ENCODE measurements around the gene KIAA0513. TPM values are rescaled to one million over a fixed set of nuclear protein-coding genes. Genes with fewer than 3 reads are reported as not detected.
"Not testable (repeated sequence)": the region's sequence is repeated elsewhere in the genome, so short reads cannot be mapped to it uniquely, and the experiment has no call there.

Gene KIAA0513
- total RNA-seq, 4 donors from 2014 or later, result 17.7 to 52.0 (median 23.9) TPM

DNA sequence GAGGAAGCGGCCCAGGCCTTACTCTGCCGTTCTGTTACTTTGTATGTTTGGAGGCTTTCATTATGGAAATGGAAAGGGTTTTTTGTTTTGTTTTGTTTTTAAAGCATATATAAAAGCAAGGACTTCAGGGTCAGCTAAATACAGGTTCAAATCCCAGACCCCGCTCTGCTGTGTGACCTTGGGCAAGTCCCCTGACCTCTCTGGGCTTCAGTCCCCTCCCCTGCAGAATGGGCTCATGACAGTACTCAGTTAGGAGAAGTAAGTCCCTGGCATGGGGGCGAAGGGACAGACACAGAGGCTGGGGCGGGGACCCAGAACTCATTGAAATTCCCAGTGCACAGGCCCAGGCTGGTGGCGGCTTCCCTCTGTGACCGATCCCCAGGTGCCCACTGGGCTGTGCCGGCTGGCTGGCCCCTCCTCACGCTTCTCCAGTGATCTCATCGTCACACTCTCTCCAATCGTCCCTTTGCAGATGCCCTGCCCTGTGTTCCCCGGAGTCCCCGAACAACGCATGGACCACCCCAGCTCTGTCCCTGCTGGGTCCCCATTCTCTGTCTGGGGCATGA is 85.7 kb downstream of the KIAA0513 start:
- Histone ChIP-seq H3K4me3 (no peak overlapping the region), H3K27me3 (no peaks in the 10 kb centered on the region), H3K27ac (no peak overlapping the region), H3K9me3 (no peaks in the 10 kb centered on the region), H3K36me3 (no peaks in the 10 kb centered on the region), H3K4me1 (peaks cover 0 to 5% (median 3%) of the 10 kb centered on the region in 4 donors)
- TF ChIP-seq, protein P1, sequence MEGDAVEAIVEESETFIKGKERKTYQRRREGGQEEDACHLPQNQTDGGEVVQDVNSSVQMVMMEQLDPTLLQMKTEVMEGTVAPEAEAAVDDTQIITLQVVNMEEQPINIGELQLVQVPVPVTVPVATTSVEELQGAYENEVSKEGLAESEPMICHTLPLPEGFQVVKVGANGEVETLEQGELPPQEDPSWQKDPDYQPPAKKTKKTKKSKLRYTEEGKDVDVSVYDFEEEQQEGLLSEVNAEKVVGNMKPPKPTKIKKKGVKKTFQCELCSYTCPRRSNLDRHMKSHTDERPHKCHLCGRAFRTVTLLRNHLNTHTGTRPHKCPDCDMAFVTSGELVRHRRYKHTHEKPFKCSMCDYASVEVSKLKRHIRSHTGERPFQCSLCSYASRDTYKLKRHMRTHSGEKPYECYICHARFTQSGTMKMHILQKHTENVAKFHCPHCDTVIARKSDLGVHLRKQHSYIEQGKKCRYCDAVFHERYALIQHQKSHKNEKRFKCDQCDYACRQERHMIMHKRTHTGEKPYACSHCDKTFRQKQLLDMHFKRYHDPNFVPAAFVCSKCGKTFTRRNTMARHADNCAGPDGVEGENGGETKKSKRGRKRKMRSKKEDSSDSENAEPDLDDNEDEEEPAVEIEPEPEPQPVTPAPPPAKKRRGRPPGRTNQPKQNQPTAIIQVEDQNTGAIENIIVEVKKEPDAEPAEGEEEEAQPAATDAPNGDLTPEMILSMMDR (IDR thresholded peaks at IDR 0.05), result no peak
- no peak for TF ChIP-seq POLR2A (IDR thresholded peaks at IDR 0.05)
- DNase-seq, result no peak

- Histone ChIP-seq H3K4me1 (peaks cover 0 to 5% (median 3%) of the 10 kb centered on the region in 4 donors), H3K9me3 (no peaks in the 10 kb centered on the region), H3K27ac (no peak overlapping the region), H3K27me3 (no peaks in the 10 kb centered on the region), H3K4me3 (no peak overlapping the region), H3K36me3 (no peaks in the 10 kb centered on the region)
- no peak for TF ChIP-seq POLR2A (IDR thresholded peaks at IDR 0.05)
- TF ChIP-seq, protein P1 (IDR thresholded peaks at IDR 0.05), result no peak
- DNase-seq, result no peak
Measured at GRCh38 chr16:85113913-85114312, 86.3 kb downstream of the KIAA0513 start.

DNA sequence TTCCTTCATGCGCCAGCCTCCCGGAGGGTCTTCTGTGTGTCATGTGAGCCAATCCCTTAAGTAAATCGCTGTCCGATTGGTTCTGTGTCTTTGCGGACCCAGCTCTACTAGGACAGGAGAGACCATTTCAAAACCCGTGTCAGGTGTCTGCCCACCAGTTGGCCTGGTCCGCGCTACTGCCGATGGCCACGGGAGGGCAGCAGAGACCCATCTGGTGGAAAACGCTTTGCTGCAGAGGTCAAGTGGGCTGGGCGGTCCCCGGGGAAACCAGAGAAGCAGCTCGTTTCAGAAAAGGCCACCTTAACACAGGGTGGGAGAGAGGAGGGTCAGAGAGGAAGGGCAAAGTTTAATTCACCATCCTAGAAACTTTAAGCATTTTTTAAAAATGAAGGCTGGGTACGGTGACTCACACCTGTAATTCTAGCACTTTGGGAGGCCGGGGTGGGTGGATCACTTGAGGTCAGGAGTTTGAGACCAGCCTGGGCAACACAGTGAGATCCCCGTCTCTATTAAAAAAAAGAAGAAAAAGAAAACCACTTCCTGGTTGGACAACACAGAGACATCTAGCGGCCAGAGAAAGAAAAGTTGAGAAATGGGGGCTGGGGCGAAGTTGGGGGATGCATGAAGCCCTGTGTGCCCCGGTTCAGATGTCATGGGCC is 87.4 kb downstream of the KIAA0513 start:
- no peaks in the 10 kb centered on the region for H3K9me3 ChIP-seq
- DNase-seq, result peak; percentile 85 to 95 (median 93)
- peak overlapping the region in 3 of 4 donors; percentile 18 to 43 (median 42) for H3K4me3 ChIP-seq
- no peaks in the 10 kb centered on the region for H3K36me3 ChIP-seq
- peaks cover 0 to 5% (median 3%) of the 10 kb centered on the region in 4 donors for H3K4me1 ChIP-seq
- peak overlapping the region; percentile 20 to 70 (median 36) for H3K27ac ChIP-seq
- no peaks in the 10 kb centered on the region for H3K27me3 ChIP-seq
- TF ChIP-seq, protein P1 (IDR thresholded peaks at IDR 0.05), result peak; percentile 92 to 97 (median 95)
- TF ChIP-seq POLR2A (IDR thresholded peaks at IDR 0.05), result no peak

- H3K4me3 ChIP-seq, result no peak overlapping the region
- no peaks in the 10 kb centered on the region for H3K27me3 ChIP-seq
- TF ChIP-seq POLR2A (IDR thresholded peaks at IDR 0.05), result no peak
- TF ChIP-seq, protein P1 (IDR thresholded peaks at IDR 0.05), result no peak
- H3K36me3 ChIP-seq, result no peaks in the 10 kb centered on the region
- no peak for DNase-seq
- H3K4me1 ChIP-seq, result peaks cover 0 to 5% (median 3%) of the 10 kb centered on the region in 4 donors
- H3K27ac ChIP-seq, result no peak overlapping the region
- no peaks in the 10 kb centered on the region for H3K9me3 ChIP-seq
Measured at GRCh38 chr16:85117418-85117817, 89.8 kb downstream of the KIAA0513 start.

GRCh38 chr16:85120006-85120340 is 92.4 kb downstream of the KIAA0513 start:
- no peak overlapping the region for H3K4me3 ChIP-seq
- H3K27ac ChIP-seq, result no peak overlapping the region
- H3K9me3 ChIP-seq, result no peaks in the 10 kb centered on the region
- H3K27me3 ChIP-seq, result no peaks in the 10 kb centered on the region
- H3K36me3 ChIP-seq, result no peaks in the 10 kb centered on the region
- no peak for TF ChIP-seq POLR2A (IDR thresholded peaks at IDR 0.05)
- TF ChIP-seq, protein P1 (IDR thresholded peaks at IDR 0.05), result no peak
- H3K4me1 ChIP-seq, result peaks cover 0 to 4% (median under 1%) of the 10 kb centered on the region in 4 donors
- no peak for DNase-seq

DNA sequence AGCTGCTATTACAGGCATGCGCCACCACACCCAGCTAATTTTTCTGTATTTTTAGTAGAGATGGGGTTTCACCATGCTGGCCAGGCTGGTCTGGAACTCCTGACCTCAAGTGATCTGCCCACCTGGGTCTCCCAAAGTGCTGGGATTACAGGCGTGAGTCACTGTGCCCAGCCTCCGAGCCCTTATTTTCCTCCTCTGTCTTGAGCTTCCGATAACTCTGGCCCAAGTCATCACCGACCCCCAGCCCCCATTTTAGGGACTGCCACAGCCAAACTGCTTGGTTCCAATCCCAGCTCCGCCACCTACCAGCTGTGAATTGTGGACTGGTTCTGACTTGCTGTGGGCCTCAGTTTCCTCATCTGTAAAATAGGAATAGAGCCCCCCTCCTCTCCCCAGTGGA is 95.8 kb downstream of the KIAA0513 start:
- H3K27me3 ChIP-seq, H3K4me3 ChIP-seq, H3K9me3 ChIP-seq, DNase-seq, H3K36me3 ChIP-seq: not testable (repeated sequence)
- peaks cover 0 to 10% (median 0%) of the 10 kb centered on the region in 4 donors for H3K4me1 ChIP-seq
- peak overlapping the region in 2 of 4 donors; percentile 27 to 33 for H3K27ac ChIP-seq

Data from Peyer's patch (tissue), 4 donors.